Loucy (cell line): ENCODE measurements around the gene HSF2BP.

ENCODE experiments used
- EZH2phosphoT487 ChIP-seq: fragments of 200-600 bp; IDR thresholded peaks from 2 replicates; pipeline ENCODE4 v1.6.1; 2018; ENCODE audit warnings: antibody characterized with exemption, mild to moderate bottlenecking, moderate library complexity, borderline replicate concordance
- TF ChIP-seq, protein P1 (sequence below): fragments of 200-600 bp; sonication (generic); conservative IDR thresholded peaks from 2 replicates; pipeline ENCODE4 v1.5.1; 2014; ENCODE audit warnings: mild to moderate bottlenecking, antibody characterized with exemption, low read length

DNA sequence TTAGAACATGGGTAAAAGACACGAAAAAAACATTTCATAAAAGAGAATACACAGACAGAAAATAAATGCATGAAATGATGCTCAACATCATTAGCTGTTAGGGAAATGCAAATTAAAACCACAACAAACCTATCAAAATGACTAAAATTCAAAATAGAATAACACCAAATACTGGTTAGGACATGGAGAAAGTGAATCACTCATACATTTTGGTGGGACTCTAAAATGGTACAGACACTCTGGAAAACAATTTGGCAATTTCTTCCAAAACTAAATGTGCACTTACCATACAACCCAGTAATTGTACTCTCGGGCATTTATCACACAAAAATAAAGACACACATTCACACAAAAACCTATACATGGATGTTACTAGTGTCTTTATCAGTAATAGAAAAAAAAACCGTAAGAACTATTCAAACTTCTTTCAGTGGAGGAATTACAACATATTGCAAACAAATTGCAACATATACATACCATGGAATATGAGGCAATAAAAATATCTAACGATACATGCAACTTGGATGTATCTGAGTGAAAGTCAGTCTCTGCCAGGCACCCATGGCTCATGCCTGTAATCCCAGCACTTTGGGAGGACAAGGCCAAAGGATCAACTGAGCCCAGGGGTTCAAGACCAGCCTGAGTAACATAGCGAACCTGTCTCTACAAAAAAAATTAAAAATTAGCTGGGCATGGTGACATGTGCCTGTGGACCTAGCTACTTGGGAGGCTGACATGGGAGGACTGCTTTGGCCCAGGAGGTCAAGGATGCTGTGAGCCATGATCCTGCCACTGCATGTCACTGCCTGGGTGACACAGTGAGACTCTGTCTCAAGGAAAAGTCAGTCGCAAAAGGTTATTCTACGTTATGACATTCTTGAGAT is 19.6 kb downstream of the HSF2BP start:
- TF ChIP-seq, protein P1, sequence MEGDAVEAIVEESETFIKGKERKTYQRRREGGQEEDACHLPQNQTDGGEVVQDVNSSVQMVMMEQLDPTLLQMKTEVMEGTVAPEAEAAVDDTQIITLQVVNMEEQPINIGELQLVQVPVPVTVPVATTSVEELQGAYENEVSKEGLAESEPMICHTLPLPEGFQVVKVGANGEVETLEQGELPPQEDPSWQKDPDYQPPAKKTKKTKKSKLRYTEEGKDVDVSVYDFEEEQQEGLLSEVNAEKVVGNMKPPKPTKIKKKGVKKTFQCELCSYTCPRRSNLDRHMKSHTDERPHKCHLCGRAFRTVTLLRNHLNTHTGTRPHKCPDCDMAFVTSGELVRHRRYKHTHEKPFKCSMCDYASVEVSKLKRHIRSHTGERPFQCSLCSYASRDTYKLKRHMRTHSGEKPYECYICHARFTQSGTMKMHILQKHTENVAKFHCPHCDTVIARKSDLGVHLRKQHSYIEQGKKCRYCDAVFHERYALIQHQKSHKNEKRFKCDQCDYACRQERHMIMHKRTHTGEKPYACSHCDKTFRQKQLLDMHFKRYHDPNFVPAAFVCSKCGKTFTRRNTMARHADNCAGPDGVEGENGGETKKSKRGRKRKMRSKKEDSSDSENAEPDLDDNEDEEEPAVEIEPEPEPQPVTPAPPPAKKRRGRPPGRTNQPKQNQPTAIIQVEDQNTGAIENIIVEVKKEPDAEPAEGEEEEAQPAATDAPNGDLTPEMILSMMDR, result no peak
- no peak for TF ChIP-seq EZH2phosphoT487
